HG03439 (cell line): ENCODE results near the gene HOXA1.

Experiments
- ATAC-seq: cut with Tn5 transposase; IDR thresholded peaks from one replicate; pipeline ENCODE4 v1.9.1; 2021; ENCODE audit warnings: mild to moderate bottlenecking, moderate library complexity; ENCODE audit not compliant: unreplicated experiment

HOXA1 gene

GRCh38 chr7:27094304-27095049, 1.3 kb downstream of the HOXA1 start:
- no peak for ATAC-seq

- ATAC-seq: no peak
Observed at GRCh38 chr7:27093184-27093895, 2.5 kb downstream of the HOXA1 start.

- ATAC-seq: no peak
Observed at GRCh38 chr7:27092819-27093110, 3.0 kb downstream of the HOXA1 start.

GRCh38 chr7:27091941-27092818, 3.6 kb downstream of the HOXA1 start:
- no peak for ATAC-seq

GRCh38 chr7:27091105-27091504, 4.7 kb downstream of the HOXA1 start:
- no peak for ATAC-seq

GRCh38 chr7:27088002-27088922, 7.5 kb downstream of the HOXA1 start:
- no peak for ATAC-seq

GRCh38 chr7:27083646-27084045, 12.2 kb downstream of the HOXA1 start:
- no peak for ATAC-seq

GRCh38 chr7:27082171-27082570, 13.6 kb downstream of the HOXA1 start:
- no peak for ATAC-seq

- no peak for ATAC-seq
Observed at GRCh38 chr7:27080844-27081436, 14.9 kb downstream of the HOXA1 start.

- ATAC-seq: no peak
Observed at GRCh38 chr7:27079234-27079975, 16.4 kb downstream of the HOXA1 start.

GRCh38 chr7:27078616-27079233, 17.1 kb downstream of the HOXA1 start:
- ATAC-seq: no peak

- ATAC-seq: no peak
Observed at GRCh38 chr7:27073076-27073475, 22.7 kb downstream of the HOXA1 start.

GRCh38 chr7:27071622-27072390, 24.0 kb downstream of the HOXA1 start:
- ATAC-seq: no peak

GRCh38 chr7:27068259-27068658, 27.5 kb downstream of the HOXA1 start:
- no peak for ATAC-seq

GRCh38 chr7:27066148-27066547, 29.7 kb downstream of the HOXA1 start:
- ATAC-seq: no peak

- ATAC-seq: no peak
Observed at GRCh38 chr7:27065709-27066108, 30.1 kb downstream of the HOXA1 start.

- ATAC-seq: no peak
Observed at GRCh38 chr7:27064661-27065060, 31.1 kb downstream of the HOXA1 start.

GRCh38 chr7:27064159-27064558, 31.6 kb downstream of the HOXA1 start:
- no peak for ATAC-seq
